ENCODE data around the gene FANK1.

DNA sequence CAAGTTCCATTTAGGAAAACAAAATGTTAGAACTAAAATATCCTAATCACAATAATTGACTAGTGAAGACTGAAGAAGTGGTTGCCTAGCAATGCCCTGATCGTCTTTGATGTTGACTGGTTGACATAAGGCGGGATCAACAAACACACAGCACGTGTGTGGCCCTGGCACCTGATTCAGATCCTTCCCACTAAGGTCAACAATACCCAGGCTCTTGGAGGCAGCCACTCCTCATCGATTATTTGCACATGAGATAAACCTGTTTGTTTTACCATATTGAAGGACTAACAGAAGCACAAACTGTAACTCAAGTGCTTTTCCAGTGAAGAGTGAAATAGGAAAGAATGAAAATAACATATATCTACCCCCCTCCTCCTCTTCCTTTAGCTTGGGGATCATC, 15.6 kb downstream of the FANK1 start:
- TF ChIP-seq CTCF (IDR thresholded peaks at IDR 0.05 in 4 of 5, conservative IDR thresholded peaks at IDR 0.05 in 1 of 5) = no peak
- no peak for TF ChIP-seq POLR2A (IDR thresholded peaks at IDR 0.05)
